HG03565 (cell line): ENCODE results near the gene TCF20.
A peak's percentile ranks its signal among the peaks of the same experiment; 100 is the strongest.

ENCODE experiments used
- ATAC-seq: cut with Tn5 transposase; IDR thresholded peaks from one replicate; pipeline ENCODE4 v1.9.1; 2021; ENCODE audit warnings: mild to moderate bottlenecking, moderate library complexity; ENCODE audit not compliant: unreplicated experiment

TCF20 gene

GRCh38 chr22:42270510-42271190, at the start of gene TCF20:
Gene TCF20, minus strand, starts transcription at chr22:42270653. Its CDS starts 55,348 bp downstream, at chr22:42215305.
- ATAC-seq = peak; percentile 57

DNA sequence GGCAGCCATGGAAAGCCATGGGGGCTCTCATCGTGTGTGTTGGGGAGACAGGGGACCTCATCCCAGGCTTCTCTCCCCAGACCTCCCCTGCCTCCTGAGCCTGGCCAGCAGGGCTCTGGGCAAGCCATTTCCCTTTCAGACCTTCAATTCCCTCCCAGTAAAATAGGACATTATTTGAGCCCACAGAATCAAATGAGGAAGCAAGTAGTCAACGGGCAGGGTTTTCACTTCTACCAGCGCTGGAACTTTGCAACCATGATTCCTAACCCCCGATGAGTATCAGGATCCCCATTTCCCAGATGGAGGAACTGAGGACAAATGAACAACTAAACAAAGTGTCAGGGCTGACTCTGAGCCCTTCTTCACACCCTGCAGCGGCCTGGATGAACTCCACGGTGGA, 48.9 kb upstream of the TCF20 start:
- no peak for ATAC-seq

DNA sequence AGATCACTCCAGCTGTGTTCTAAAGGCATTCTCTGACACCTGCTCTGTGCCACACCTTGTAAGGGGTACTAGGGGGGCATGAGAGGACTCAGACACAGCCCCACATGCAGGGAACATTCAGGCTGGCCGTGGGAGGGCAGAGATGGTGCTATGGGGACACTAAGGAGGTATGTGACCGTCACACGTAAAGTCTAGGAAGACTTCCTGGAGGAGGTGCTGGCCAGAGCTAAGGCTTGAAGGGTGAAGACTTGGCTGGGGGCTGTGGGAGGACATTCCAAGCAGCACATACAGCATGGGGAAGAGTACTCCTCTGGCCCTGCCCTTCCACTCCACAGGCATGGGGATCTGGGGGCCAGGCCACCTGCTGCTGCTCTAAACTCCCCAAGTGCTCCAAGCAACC, 48.5 kb upstream of the TCF20 start:
- ATAC-seq = no peak

DNA sequence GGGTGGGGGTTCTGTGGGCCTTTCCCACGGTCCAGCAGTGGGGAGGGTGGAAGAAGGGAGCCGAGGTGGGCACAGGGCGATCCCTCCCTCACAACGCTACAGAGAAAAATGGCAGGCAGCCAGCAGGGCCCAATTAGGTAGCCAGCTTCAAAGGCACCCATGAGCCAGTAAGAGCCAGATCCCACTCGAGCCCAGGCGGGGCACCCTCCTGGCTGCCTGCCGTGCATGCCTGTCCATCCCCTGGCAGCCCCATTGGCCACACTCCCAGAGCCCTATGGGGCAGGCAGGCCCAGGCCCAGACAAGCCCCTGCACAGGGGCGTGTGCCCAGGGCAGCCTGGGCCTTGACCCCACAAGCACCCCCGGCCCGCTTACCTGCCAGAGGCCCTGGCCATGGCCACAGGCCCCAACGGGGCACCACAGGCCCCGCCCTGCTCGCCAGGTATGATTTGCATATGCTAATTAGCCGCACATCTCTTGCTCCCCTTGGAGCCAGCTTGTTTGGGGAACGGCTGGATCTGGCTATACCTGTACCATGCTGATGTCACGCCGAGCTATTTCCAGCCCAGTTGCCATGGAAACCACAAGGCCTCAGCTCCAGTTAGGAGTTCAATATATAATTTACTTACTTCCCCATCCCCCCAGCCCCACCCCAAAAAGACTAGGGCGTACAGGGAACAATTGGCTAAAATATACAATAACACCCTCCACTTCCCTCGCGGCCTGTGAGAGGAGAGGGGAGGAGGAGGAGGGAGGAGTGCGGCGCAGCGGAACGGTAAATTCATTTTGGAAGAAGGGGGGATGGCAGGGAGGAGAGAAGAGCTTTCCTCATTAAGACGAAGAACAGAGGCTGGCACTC, 47.5 kb upstream of the TCF20 start:
- ATAC-seq = no peak

- ATAC-seq = no peak
Observed at GRCh38 chr22:42317008-42317407, 46.6 kb upstream of the TCF20 start.

- no peak for ATAC-seq
Observed at GRCh38 chr22:42315392-42315756, 44.9 kb upstream of the TCF20 start.

GRCh38 chr22:42314709-42315391, 44.4 kb upstream of the TCF20 start:
- no peak for ATAC-seq

- no peak for ATAC-seq
Observed at GRCh38 chr22:42313804-42314581, 43.5 kb upstream of the TCF20 start.

DNA sequence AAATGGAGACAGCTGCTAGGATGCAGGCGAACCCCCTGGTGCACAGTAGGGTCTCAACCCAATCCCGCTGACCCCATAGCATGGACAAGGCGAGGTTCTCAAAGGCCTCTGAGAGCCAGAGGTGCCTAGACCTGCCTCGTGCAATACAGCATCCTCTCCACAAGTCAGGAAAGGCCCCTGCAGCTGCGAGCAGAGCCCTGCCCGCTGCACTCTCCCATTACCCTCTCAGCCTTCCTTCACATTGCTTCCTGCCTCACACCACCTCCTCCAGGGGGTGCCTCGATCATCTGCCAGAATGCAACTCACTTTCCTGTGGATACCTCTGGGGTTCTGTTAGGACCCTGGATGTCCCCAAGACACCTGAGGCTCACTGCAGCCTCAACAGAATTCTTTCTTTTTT, 42.8 kb upstream of the TCF20 start:
- no peak for ATAC-seq

DNA sequence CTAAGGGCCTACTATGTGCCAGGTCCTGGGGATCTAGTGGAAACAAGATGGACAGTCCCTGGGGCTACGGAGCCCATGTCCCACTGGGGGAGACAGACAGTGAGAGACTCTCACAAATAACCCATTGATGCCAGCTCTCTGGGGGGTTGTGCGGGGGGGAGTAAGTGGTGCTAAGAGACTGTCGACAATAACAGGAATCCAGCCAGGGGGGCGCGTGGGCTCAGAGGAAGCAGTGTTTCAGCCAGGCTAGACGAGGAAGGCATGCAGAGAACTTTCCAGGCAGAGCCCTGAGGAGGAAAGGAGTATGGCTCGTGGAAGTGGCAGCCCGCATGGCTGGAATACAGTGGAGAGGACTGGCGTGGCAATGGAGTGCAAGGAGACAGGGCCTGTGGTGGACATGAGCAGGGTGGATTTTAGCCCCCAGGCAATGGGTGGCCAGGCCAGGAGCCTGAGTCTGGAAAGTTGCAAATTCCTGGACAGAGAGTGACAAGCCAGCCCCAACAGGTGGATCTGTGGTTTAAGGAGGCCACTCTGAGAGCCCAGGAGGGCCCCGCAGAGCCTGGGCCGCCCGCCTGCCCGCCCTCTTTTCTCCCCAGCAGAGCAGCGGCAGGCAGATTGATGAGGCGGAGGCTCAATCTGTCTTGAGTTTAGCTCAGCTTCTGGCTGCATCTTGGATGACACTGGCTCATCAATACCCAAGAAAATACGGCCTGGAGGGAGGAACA, 40.0 kb upstream of the TCF20 start:
- no peak for ATAC-seq

DNA sequence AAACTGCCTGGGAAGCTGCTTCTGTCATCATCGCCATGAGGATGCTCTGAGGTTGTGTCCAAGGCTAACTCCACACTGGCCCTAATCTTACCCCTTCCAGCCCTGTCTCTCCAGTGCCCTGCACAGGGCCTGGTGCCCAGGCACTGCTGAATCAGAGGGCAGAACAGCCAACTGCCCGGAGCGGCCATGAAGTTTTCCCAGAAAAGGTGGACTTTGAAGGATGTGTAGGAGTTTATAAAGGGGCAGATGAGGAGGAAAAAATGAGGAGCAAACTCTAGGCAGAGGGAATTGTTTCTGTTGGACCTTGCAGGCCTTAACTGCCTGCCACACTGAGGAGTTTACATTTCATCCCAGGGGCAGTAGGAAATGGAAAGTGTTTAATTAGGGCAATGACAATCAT, 39.4 kb upstream of the TCF20 start:
- no peak for ATAC-seq

- ATAC-seq = no peak
Observed at GRCh38 chr22:42308892-42309468, 38.5 kb upstream of the TCF20 start.

GRCh38 chr22:42307806-42308563, 37.5 kb upstream of the TCF20 start:
- ATAC-seq = no peak

GRCh38 chr22:42306010-42306409, 35.6 kb upstream of the TCF20 start:
- ATAC-seq = no peak

- no peak for ATAC-seq
Observed at GRCh38 chr22:42304324-42304790, 33.9 kb upstream of the TCF20 start.

GRCh38 chr22:42303396-42304323, 33.2 kb upstream of the TCF20 start:
- ATAC-seq = no peak

- no peak for ATAC-seq
Observed at GRCh38 chr22:42301742-42302102, 31.3 kb upstream of the TCF20 start.

GRCh38 chr22:42301077-42301741, 30.8 kb upstream of the TCF20 start:
- no peak for ATAC-seq
